CD4-positive, alpha-beta T cell treated with Interleukin-4 for 1 hour (primary cell): ENCODE results near the gene SPSB2.

Source experiments
- DNase-seq, 2 donors: peaks; one replicate each; pipeline ENCODE4 v3.0.0-alpha.2; 2020 to 2022

The SPSB2 gene

GRCh38 chr12:6849976-6850560 lies 23.0 kb downstream of the SPSB2 start:
- DNase-seq = no peak

- no peak for DNase-seq
Measured at GRCh38 chr12:6849427-6849826, 23.7 kb downstream of the SPSB2 start.

GRCh38 chr12:6847676-6848075 lies 25.4 kb downstream of the SPSB2 start:
- DNase-seq = no peak

- DNase-seq = no peak
Measured at GRCh38 chr12:6846316-6846869, 26.7 kb downstream of the SPSB2 start.

GRCh38 chr12:6845395-6845794 lies 27.7 kb downstream of the SPSB2 start:
- DNase-seq = no peak

- no peak for DNase-seq
Measured at GRCh38 chr12:6843118-6843902, 29.8 kb downstream of the SPSB2 start.

GRCh38 chr12:6842075-6842474 lies 31.0 kb downstream of the SPSB2 start:
- no peak for DNase-seq

GRCh38 chr12:6840761-6841515 lies 32.2 kb downstream of the SPSB2 start, which contains the start of gene GNB3:
Gene GNB3 (plus strand): TSS chr12:6840925. CDS start chr12:6841288, 363 bp downstream.
- no peak for DNase-seq

- no peak for DNase-seq
Measured at GRCh38 chr12:6840330-6840729, 32.8 kb downstream of the SPSB2 start.

GRCh38 chr12:6839482-6840201 lies 33.5 kb downstream of the SPSB2 start:
- DNase-seq = peak in 1 of 2 donors; percentile 17

- no peak for DNase-seq
Measured at GRCh38 chr12:6838854-6839253, 34.2 kb downstream of the SPSB2 start.

- DNase-seq = no peak
Measured at GRCh38 chr12:6837370-6838060, 35.6 kb downstream of the SPSB2 start.

- DNase-seq = no peak
Measured at GRCh38 chr12:6836851-6837250, 36.3 kb downstream of the SPSB2 start.

- no peak for DNase-seq
Measured at GRCh38 chr12:6834873-6835272, 38.2 kb downstream of the SPSB2 start.

GRCh38 chr12:6834254-6834653 lies 38.8 kb downstream of the SPSB2 start:
- no peak for DNase-seq

GRCh38 chr12:6833189-6833890 lies 39.8 kb downstream of the SPSB2 start:
- DNase-seq = no peak

GRCh38 chr12:6832125-6832524 lies 41.0 kb downstream of the SPSB2 start:
- no peak for DNase-seq

- DNase-seq = no peak
Measured at GRCh38 chr12:6831450-6831995, 41.6 kb downstream of the SPSB2 start.

GRCh38 chr12:6830999-6831398 lies 42.1 kb downstream of the SPSB2 start:
- no peak for DNase-seq

- DNase-seq = no peak
Measured at GRCh38 chr12:6830286-6830890, 42.7 kb downstream of the SPSB2 start.
